Measurements from ENCODE around the gene PCSK4.
A peak's percentile ranks its signal among the peaks of the same experiment; 100 is the strongest.

DNA sequence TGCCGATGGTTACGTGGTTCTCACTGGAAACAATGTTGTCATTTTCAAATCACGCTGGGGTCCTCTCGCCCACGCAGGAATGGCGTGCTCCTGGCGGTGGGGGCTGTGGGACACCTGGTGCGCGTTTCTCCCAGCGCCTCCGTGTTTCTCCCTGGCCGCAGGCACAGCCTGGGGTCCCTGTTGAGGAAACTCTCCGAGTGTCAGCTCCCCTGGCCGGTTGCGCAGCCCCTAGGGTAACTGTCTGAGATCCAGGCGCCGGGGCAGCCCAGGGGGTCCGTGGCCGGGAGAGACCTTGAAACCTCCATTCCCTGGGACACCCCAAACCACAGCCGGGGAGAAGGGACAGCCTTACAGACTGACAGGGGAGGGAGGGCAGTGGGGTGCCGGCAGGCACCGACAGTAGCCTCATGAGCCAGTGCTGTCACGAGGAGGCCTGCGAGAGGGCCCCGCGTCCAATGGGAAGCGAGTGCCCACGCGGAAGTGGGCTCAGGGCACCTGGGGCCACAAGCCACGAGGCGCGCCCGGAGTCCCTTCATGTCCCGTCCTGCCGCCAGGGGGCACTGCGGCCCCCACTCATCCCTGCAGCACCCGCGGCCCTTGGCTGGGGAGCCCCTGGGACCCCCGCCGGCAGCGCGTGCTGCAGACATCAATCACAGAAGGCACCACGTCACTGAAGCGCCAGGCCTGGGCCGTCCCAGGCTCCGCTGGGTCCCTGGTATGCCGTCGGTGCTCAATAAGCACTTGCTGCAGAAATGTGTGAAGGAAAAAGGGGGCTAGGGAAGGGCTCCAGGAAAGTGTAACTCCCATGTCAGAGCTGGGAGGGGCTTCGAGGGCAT, 13.2 kb upstream of the PCSK4 start:
- TF ChIP-seq, protein P1, sequence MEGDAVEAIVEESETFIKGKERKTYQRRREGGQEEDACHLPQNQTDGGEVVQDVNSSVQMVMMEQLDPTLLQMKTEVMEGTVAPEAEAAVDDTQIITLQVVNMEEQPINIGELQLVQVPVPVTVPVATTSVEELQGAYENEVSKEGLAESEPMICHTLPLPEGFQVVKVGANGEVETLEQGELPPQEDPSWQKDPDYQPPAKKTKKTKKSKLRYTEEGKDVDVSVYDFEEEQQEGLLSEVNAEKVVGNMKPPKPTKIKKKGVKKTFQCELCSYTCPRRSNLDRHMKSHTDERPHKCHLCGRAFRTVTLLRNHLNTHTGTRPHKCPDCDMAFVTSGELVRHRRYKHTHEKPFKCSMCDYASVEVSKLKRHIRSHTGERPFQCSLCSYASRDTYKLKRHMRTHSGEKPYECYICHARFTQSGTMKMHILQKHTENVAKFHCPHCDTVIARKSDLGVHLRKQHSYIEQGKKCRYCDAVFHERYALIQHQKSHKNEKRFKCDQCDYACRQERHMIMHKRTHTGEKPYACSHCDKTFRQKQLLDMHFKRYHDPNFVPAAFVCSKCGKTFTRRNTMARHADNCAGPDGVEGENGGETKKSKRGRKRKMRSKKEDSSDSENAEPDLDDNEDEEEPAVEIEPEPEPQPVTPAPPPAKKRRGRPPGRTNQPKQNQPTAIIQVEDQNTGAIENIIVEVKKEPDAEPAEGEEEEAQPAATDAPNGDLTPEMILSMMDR (conservative IDR thresholded peaks at IDR 0.05; ENCODE audit: low read depth, low read length): peak; percentile 93
- TF ChIP-seq EZH2 (IDR thresholded peaks at IDR 0.05; ENCODE audit: borderline replicate concordance, low read depth, low read length, poor library complexity, severe bottlenecking): no peak
